HG03095 (cell line): ENCODE data around the gene TRABD2B.

Experiments
- ATAC-seq: cut with Tn5 transposase; IDR thresholded peaks from one replicate; pipeline ENCODE4 v1.9.1; 2021; ENCODE audit warnings: moderate library complexity; ENCODE audit not compliant: unreplicated experiment

Gene TRABD2B

DNA sequence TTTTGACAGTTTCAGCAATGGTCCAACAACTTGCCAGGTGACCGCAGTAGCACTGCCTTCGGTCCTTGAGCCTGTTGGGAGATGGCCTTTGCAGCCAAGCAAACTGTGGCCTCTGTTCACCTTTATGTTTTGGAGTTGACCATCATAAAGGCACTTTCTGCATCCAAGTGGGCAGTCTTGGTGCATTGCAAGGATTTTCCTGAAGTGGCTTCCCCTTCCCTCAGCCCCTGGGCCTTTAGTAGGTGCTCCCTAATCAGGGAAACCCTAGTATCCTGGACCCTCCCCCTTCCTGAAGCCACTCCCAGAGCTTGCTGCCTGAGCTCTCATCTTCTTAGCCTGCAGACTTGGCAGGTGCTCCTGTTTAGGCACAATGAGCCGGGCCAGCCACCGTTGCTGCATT lies 140.2 kb downstream of the TRABD2B start:
- ATAC-seq = no peak

- no peak for ATAC-seq
Measured at GRCh38 chr1:47855230-47855629, 142.0 kb downstream of the TRABD2B start.

DNA sequence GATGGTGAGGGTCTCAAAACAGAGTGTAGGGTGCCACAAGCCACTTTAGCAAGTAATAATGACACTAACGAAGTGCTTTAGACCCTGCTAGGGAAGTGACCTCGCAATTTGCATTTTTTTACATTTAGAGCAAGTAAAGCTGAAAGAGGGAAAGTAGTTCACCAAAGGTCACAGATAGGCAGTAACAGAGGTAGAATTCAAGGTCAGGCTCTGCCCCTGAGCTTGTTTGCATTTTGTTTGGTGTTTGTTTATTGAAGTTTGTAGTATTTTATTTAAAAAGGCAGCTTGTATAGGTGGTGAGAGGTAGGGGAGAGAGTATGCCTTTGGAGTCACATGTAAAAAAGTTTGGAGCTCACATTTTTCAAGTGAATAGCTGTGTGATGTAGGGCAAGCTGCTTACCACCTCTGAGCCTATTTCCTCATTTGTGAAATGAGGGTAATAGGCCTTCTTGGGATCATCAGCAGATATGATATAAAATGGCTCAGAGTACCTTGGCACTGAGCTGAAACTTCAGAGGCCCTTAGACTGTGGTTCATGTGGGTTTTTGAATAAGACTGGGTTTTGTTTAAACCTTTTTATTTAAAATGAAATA lies 142.5 kb downstream of the TRABD2B start:
- no peak for ATAC-seq

DNA sequence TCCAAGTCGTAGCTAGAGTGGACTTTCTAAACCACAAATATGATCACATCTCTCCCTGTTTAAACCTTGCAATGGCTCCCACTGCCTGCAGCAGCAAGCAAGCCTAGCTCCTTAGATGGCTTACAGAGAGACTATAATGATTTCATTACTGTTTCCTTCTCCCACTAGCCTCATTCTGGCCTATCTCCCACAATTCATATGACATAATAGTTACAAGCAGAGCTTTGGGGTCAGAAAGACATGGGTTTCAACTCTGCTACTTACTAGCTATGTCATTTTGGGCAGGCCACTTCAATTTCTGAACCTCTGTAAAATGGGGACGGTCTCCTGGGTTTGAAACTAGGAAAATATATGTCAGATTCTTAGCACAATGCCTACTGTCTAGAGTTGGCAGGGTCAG lies 143.3 kb downstream of the TRABD2B start:
- no peak for ATAC-seq

- ATAC-seq = no peak
Measured at GRCh38 chr1:47853059-47853458, 144.1 kb downstream of the TRABD2B start.

DNA sequence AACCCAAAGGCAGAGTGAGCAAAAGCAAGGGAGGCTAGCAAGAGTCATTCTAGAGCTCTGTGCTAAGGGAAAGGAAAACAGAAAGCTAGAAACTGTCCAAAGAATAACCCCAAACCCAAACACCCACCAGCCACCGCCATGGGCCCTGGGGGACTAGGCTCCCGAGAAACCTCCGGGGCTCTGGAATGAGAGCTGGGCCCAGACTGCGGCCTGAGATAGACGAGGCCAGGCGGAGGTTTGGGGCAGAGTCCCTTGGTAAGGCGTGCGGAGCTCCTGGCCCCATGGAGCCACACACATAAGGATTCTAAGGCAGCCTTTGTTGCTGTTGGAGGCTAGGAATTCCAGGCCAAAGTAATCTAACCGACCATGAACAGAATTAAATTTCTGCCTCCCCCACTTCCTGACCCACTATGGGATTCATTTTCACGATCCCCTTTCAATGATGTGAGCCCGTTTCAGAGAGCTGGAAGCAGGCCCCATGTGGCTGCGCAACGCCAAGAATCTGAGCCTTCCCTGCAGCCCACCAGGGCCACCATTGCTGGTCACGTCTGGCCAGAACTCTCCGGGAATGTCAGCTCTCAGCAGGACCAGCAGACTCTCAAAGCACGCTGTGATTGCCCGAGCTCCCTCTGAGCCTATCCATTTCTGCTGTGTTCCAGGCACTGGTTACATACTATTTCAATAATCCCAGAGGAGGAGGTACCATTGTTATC lies 145.0 kb downstream of the TRABD2B start:
- no peak for ATAC-seq

- no peak for ATAC-seq
Measured at GRCh38 chr1:47850451-47850850, 146.7 kb downstream of the TRABD2B start.

- ATAC-seq = no peak
Measured at GRCh38 chr1:47849591-47850261, 147.5 kb downstream of the TRABD2B start.

DNA sequence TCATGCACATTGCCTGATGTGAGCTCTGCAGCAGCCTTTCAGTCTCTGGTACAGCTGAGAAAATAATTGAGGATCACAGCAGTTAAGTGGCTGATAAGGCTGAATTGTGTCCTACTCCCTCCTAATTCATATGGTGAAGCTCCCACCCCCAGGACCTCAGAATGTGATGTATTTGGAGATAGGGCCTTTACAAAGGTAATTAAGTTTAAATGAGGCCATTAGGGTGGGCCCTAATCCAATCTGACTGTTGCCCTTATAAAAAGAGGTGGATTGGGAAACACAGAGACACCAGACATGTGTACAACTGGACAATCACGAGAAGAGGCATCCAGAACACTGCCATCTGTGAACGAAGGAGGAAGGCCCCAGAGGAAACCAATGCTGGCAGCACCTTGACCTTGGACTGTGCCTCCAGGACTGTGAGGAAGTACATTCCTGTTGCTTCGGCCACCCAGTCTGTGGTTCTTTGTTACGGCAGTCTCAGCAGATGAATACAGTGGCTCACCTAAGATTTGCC lies 148.1 kb downstream of the TRABD2B start:
- ATAC-seq = no peak

DNA sequence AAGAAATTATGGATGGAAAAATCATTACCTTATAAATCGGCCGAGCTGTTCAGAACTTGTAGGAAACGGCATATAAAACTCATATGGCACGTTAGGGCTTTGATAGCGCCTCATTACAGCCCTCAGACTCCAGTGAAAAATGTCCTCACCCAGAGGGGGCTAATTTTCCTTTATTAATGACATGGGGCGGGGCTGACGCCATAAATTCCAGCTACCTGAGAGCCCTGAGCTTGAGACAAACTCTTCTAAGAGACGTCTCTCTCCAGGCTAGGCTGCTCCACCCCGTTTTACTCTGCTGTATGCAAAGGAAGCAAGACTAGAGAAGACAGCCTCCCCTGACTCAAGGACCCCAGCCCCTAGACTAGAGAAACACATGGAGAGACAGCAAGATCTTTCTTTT lies 149.4 kb downstream of the TRABD2B start:
- ATAC-seq = no peak

- ATAC-seq = no peak
Measured at GRCh38 chr1:47844558-47844955, 152.6 kb downstream of the TRABD2B start.

GRCh38 chr1:47843781-47844557 lies 153.2 kb downstream of the TRABD2B start:
- no peak for ATAC-seq

GRCh38 chr1:47843059-47843458 lies 154.1 kb downstream of the TRABD2B start:
- no peak for ATAC-seq

DNA sequence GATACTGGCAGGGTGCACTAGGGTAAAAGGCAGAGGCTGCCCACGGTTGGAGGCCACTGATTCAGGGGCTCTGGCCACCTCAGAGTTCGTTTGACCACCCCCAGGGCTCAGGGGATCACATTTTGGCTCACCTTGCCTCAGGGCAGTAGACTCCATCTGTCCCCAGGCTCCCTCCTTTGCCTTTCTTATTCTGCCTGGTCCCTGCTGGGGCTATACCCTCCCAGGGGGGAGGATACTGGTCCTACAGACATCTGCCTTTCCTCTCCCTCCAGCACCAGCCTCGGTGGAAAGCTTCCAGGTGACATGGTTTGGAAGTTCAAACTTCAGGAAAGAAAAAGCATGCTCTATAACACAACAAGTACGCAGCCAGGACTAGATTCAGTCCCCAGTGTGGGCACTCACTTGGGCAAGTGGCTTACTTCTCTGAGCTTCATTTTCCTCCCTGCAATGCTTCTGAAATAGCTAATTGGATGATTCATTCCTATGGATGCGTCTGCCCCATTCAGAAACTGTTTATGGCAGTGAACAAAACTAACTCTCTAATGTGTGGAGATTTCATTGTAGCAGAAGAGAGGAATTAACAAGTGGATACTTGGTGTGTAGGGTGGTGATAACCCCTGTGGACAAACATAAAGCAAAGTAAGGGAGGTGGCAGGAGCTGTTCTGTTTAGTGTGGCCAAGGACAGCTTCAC lies 154.8 kb downstream of the TRABD2B start:
- ATAC-seq = no peak

DNA sequence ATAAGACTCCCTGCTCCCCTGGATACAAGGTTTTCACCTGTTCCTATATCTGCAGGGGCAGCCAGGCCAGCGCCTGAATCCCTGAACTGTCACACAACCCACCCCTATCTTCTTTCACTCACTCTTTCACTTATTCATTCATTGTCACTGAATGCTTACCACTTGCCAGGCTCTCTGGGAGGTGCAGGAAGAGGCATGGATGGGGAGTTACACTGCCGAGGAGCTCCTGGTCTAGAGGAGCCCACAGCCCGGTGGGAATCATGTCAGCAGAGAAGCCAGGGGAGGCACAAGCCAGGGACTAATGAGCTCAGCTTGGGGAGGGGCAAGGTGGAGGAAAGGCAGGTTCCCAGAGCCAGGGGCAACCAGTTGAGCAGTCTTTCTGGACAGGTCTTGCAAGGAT lies 155.8 kb downstream of the TRABD2B start:
- no peak for ATAC-seq

DNA sequence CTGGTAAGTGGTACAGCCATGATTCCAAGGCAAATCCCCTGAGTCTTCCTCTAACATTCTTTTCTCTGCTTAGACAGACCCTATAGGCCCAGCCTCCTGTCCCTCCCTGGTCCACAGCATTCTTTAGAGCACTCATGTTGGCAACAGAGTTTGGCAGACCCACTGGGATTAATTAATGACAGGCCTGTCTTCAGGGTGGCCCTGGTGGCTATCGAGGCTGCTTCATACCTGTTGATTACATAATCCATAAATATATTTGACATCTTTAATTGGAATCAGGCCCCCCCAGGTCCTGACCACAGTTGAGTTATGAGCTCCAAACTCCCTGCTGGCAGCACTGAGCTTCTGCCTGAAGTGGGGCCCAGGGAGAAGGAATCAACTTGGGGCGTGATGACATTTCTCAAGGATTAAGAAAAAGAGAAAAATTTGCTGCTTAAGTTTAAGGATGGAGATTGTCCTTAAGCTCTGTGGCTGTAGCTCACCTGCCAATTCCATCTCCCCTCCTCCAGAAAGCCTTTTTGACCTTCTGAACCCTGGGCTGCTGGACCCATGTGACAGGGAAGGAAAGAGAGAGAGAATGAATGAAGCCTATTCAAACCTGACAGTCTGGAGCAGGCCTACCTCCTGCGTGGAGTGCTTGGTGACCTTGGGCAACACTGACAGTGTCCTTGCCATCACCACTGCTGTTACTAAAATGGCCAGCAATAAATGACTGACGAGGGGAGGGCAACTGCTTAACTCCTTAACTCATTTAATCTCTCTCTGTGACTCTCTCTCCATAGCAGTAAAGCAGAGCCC lies 156.6 kb downstream of the TRABD2B start:
- ATAC-seq = no peak

DNA sequence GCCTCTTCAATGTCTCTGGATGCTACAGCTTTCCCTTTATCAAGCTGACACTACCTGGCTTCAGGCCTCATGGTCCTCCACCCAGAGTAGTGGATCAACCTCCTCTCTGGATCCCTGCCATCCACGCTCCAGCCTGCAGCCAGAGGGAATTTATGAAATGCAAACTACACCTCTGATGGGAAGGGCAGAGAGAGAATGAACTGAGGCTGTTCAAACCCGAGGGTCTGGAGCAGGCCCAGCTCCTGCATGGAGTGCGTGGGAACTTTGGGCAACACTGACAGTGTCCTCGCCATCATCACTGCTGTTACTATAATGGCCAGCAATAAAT lies 157.8 kb downstream of the TRABD2B start:
- no peak for ATAC-seq

GRCh38 chr1:47838562-47839432 lies 158.4 kb downstream of the TRABD2B start:
- no peak for ATAC-seq
